SHP77 treated with DMSO at 0.1 percent for 48 hours (cell line): ENCODE measurements around the gene GLIPR1L2.
"Not testable (repeated sequence)": the region's sequence is repeated elsewhere in the genome, so short reads cannot be mapped to it uniquely, and the experiment has no call there.

Experiments
- DNase-seq: peaks from one replicate; lab custom pipeline; 2025; lab: John Stamatoyannopoulos, UW

GLIPR1L2 gene

GRCh38 chr12:75390899-75391538 lies at the start of gene GLIPR1L2:
TSS of gene GLIPR1L2 (plus strand) at chr12:75391089. CDS start at chr12:75391117, 28 bp downstream.
- peak; percentile 99 for DNase-seq

DNA sequence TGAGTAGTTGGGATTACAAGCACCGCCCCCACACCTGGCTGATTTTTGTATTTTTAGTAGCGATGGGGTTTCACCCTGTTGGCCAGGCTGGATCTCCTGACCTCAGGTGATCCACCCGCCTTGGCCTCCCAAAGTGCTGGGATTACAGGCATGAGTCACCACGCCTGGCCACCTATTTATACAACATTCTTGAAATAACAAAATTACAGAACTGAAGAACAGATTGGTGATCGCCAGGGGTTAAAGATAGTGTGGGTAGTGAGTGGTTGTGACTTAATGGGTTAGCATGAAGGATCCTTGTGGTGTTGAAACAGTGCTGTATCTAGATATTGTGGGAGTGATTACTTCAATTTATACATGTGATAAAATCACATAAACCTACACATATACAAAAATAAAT lies 49.0 kb upstream of the GLIPR1L2 start:
- DNase-seq = no peak

GRCh38 chr12:75345531-75345930 lies 45.4 kb upstream of the GLIPR1L2 start:
- DNase-seq = no peak

DNA sequence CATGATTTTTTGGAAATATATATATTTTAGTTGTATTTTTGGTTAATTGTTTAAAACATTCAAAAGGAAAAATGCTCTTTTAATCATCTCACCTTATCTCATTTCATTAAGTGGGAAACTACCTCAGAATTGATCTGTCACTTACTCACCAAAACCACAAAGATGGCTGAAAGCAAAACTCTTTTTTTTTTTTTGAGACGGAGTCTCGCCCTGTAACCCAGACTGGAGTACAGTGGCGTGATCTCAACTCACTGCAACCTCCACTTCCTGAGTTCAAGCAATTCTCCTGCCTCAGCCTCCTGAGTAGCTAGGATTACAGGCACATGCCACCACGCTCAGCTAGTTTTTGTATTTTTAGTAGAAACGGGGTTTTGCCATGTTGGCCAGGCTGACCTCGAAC lies 44.7 kb upstream of the GLIPR1L2 start:
- DNase-seq = not testable (repeated sequence)

DNA sequence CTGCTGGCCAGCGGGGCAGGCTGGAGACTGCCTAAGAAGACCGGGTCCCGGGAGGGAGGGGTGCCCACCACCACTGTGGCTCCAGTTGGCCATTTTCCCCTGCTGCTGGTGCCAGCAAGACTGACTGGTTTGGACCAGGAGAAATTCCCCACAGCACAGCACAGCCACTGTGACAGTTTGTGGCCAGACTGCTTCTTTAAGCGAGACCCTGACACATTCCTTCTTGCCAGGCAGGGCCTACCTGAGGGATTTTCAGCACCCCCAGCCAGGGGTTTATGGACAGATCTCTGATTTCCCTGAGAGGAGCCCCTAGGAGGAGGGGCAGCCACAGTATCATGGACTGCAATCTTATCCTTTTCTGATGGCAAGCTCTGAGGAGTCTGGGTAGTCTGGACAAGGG lies 40.9 kb upstream of the GLIPR1L2 start:
- DNase-seq = no peak

DNA sequence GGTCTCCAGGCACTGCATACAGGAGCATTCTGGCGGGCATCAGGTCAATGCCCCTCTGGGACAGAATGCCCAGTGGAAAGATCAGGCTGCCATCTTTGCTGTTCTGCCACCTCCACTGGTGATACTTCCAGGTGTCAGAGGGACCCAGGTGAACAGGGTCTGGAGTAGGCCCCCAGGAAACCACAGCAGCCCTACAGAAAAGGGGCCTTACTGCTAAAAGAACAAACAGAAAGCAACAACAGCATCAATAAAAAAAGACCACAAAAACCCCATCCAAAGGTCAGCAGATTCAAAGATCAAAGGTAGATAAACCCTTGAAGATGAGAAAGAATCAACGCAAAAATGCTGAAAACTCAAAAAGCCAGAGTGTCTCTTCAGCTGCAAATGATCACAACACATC lies 40.5 kb upstream of the GLIPR1L2 start:
- no peak for DNase-seq

- DNase-seq = no peak
These were observed 36.9 kb upstream of the GLIPR1L2 start for GRCh38 chr12:75354011-75354410.

- DNase-seq = no peak
These were observed 30.0 kb upstream of the GLIPR1L2 start for GRCh38 chr12:75360920-75361319.

DNA sequence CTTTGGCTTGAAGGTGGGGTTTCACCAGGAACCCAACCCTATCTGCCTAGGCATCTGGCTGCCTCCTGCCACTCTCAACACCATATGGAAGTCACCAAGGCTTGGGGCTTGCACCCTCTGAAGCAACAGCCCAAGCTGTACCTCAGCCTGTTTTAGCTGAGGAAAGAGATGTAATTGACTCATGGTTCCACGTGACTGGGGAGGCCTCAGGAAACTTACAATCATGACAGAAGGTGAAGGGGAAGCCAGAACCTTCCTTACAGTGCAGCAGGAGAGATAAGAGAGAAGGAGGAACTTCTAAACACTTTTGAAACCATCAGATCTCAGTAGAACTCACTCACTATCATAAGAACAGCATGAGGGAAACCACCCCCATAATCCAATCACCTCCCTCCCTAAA lies 29.5 kb upstream of the GLIPR1L2 start:
- no peak for DNase-seq

DNA sequence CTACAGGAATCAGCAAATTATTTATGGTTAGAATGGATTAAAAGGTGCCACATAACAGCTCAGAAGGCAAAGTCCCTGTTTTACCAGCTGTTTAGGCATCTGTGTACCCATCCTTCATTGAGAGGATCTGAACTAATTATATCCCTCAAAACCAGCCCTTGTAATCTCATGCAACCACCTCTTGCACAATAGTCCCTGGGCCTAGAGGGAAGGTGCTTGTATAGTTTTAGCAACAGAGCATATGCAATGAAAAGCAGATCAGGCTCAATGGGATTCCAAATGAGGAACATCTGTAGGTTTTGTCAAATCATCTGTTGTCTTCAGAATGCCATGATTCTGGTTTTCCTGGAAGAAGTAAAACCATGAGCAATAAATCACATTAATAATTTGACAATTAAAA lies 26.0 kb upstream of the GLIPR1L2 start:
- no peak for DNase-seq

DNA sequence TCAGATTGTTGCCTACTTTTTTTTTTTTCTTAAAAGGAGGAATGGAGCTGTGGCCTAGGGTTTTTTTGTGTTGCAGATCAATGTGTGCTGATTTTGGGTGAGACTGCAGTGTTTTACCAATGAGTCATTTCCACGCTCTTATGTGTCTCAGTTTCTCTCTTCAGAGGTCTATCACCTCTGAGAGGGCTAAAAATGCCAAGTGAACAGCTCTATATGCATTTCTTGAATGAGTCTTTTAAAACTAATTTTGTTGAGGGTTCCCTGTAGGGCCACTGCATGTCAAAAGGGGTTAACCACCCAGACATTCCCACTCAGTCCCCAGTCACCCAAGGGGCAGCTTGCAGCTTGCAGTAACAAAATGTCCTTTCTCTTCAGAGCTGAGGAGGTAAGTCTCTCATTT lies 24.3 kb upstream of the GLIPR1L2 start:
- no peak for DNase-seq

GRCh38 chr12:75374971-75375370 lies 15.9 kb upstream of the GLIPR1L2 start:
- no peak for DNase-seq

DNA sequence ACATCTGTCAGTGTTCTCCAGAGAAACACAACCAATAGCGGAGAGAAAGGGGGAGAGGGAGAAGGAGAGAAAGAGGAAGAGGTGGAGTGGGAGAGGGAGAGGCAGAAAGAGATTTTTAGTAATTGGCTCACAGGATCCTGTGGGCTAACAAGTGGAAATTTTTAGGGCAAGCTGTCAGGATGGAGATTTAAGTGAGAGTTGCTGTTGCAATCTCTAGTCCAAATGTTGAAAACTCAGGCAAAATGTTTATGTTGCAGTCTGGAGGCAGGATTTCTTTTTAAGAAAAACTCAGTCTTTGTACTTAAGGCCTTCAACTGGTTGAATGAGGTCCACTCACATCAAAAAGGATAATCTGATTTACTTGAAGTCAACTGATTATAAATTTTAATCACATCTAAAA lies 12.5 kb upstream of the GLIPR1L2 start:
- DNase-seq = no peak

- no peak for DNase-seq
These were observed 1.8 kb upstream of the GLIPR1L2 start for GRCh38 chr12:75389061-75389460.

GRCh38 chr12:75389706-75390105 lies 1.2 kb upstream of the GLIPR1L2 start:
- DNase-seq = no peak

DNA sequence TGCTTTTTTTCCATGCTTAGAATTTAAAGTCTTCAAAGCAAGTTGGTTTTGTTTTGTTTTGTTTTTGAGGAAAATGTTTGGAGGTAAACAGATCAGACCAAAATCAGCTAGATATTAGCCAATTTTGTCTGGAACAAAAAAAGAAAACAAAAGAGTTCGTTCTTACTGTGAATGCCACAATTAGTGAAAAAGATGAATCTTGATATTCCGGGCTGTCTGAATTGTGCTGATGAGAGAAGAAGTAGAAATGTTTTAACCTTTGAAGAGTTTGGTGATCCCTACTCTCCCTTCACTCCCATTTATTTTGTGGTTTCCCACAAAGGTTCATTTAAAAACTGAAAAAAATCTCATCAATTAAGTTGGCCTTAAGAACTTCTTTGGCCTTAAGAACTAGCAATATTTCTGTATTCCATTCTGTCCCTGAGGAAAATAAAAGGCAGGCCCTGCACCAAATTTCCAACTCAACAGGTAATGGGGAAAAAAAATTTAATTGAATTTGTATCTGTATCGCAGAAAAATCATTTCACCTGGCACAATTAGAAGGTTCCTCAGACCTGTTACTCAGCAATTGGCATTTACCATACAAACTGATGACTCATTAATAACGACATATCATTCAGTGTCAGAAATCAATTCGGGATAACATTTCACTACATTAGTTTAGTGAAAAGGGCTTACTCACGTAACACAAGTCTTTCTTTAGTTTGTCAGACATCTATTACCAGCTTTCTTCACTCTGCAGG lies 562 bp upstream of the GLIPR1L2 start:
- DNase-seq = no peak

GRCh38 chr12:75404231-75404630 lies 13.3 kb downstream of the GLIPR1L2 start:
- DNase-seq = no peak

DNA sequence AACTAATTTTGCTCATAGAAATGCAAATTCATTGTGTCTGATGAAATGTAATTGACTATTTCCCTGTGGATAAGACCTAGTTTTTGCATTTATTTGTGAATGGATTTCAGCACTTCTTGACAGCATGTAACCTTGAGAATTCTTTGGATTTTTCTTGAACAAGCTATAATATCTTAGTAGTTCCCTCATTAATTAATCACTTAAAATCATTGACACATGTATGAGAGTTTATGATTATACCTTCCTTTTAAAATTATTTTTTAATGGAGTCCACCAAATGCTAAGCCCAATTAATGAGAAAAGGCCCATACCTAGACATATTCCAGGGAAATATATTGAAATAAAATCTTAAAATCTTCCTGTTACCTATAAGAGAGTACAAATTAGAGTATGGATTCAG lies 16.8 kb downstream of the GLIPR1L2 start:
- DNase-seq = no peak

GRCh38 chr12:75409830-75410229 lies 18.9 kb downstream of the GLIPR1L2 start:
- DNase-seq = no peak

DNA sequence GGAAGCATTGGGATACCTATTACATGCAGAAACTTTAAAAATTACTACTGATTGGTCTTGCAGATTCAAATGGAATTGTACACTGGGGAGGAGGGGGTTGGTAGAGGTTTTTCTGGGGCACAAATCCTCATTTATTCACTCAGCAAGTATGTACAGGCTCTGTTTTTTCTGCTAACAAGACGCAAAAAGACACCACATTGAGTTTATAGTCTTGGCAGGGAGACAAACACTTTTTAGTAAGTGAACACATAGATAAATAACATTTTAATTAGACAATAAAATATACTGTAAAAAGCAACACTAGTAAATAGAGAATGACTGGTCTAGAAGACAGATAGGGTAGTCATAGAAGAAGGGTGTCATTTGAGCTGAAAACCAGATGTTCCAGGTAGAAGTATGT lies 23.8 kb downstream of the GLIPR1L2 start:
- DNase-seq = no peak

GRCh38 chr12:75419841-75420240 lies 29.0 kb downstream of the GLIPR1L2 start:
- DNase-seq = no peak

- no peak for DNase-seq
These were observed 36.6 kb downstream of the GLIPR1L2 start for GRCh38 chr12:75427491-75427890.

- no peak for DNase-seq
These were observed 37.9 kb downstream of the GLIPR1L2 start for GRCh38 chr12:75428767-75429166.

DNA sequence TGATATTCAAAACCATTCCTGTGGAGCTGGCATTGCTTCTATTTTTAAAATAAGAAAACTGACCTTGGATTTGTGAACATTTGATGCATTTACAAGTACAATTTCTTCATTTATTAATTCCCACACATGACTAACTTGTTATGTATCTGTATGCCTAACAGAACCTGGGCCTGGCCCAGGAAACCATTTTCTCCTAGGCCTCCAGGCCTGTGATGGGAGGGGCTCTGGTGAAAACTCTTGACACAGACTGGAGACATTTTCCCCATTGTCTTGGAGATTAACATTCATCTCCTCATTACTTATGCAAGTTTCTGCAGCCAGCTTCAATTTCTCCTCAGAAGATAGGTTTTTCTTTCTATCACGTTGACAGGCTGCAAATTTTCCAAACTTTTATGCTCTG lies 42.0 kb downstream of the GLIPR1L2 start:
- DNase-seq = no peak
